PFSK-1 (cell line): ENCODE measurements around the gene TNFAIP8L1.

ENCODE experiments used
- POLR2AphosphoS5 ChIP-seq: IDR thresholded peaks from 2 replicates; pipeline ENCODE4 v1.6.1; 2012; ENCODE audit warnings: low read depth, mild to moderate bottlenecking, control low read depth, low read length, moderate library complexity
- REST ChIP-seq, 2 experiments: IDR thresholded peaks; 2 replicates each; pipeline versions ENCODE4 v1.6.1 to v1.8.0; 2011 to 2012; ENCODE audit warnings: low read depth in 2 of 2, low read length in 2 of 2, control low read depth in 1 of 2, inconsistent platforms in 1 of 2, mild to moderate bottlenecking in 1 of 2, moderate library complexity in 1 of 2; ENCODE audit not compliant: insufficient read depth in 1 of 2
- SIN3A ChIP-seq: IDR thresholded peaks from 2 replicates; pipeline ENCODE4 v1.6.1; 2012; ENCODE audit warnings: mild to moderate bottlenecking, low read length, moderate library complexity, borderline replicate concordance; ENCODE audit not compliant: insufficient read depth
- TAF1 ChIP-seq: IDR thresholded peaks from 2 replicates; pipeline ENCODE4 v1.6.1; 2012; ENCODE audit warnings: low read length, control low read depth, borderline replicate concordance; ENCODE audit not compliant: insufficient read depth

- TF ChIP-seq POLR2AphosphoS5 (no peak), REST (IDR thresholded peaks at IDR 0.05; ENCODE audit: insufficient read depth in 1 of 2, low read depth in 2 of 2, low read length in 2 of 2) (no peak), SIN3A (no peak), TAF1 (no peak)
These were observed 48.1 kb downstream of the TNFAIP8L1 start for GRCh38 chr19:4687396-4687795.
